Measurements from ENCODE around the gene SLX4IP.

- TF ChIP-seq EP300 (IDR thresholded peaks at IDR 0.05), result no peak
- no peak for TF ChIP-seq POLR2A (IDR thresholded peaks at IDR 0.05)
- TF ChIP-seq CTCF (IDR thresholded peaks at IDR 0.05), result no peak
Observed at GRCh38 chr20:10625641-10626040, 190.5 kb downstream of the SLX4IP start.
